Measurements from ENCODE around the gene ATP6V0A1. TPM values are rescaled to one million over a fixed set of nuclear protein-coding genes. Genes with fewer than 3 reads are reported as not detected.
"Not testable (repeated sequence)": the region's sequence is repeated elsewhere in the genome, so short reads cannot be mapped to it uniquely, and the experiment has no call there.

Gene ATP6V0A1
- total RNA-seq, 2 experiments from 2014 or later, result 5.8 to 7.1 TPM

- CTCF ChIA-PET, result interaction anchor here (1.2 to 1.4 kb wide), 3 partner anchors 10 to 33 kb away, joined by 3 to 6 read pairs (median 4); no protein-coding TSS in a partner anchor
These were observed 84.8 kb downstream of the ATP6V0A1 start for GRCh38 chr17:42543190-42544079.

GRCh38 chr17:42544874-42545283 lies 86.2 kb downstream of the ATP6V0A1 start:
- H3K4me3 Mint-ChIP-seq, result no peak overlapping the region
- ChIA-PET CTCF (interaction anchor here (1.6 kb wide), 1 partner anchor 8 kb away, joined by 4 read pairs; no protein-coding TSS in a partner anchor), POLR2A (interaction anchor here (0.6 to 1.2 kb wide), 3 partner anchors 9 to 824 kb away, joined by 3 to 6 read pairs (median 4); partner anchors contain the start of gene NAGLU)
- DNase-seq (no peak), ATAC-seq (no peak)
- H3K27me3 Mint-ChIP-seq, result no peaks in the 10 kb centered on the region
- H3K27ac Mint-ChIP-seq, result no peak overlapping the region
- no peaks in the 10 kb centered on the region for H3K9me3 Mint-ChIP-seq
- peaks cover 13% of the 10 kb centered on the region for H3K36me3 Mint-ChIP-seq (ENCODE audit: low read depth)
- H3K4me1 Mint-ChIP-seq (ENCODE audit: low read depth), result peaks cover 26% of the 10 kb centered on the region
- intact Hi-C loops (cut with micrococcal nuclease), result no loop called here
- TF ChIP-seq CTCF (IDR thresholded peaks at IDR 0.05), result no peak

More at GRCh38 chr17:42543190-42544079, 84.8 kb downstream of the ATP6V0A1 start:
- POLR2A ChIA-PET, result interaction anchor here (1.4 to 3.3 kb wide), 2 partner anchors 11 kb away, joined by 4 to 12 read pairs; no protein-coding TSS in a partner anchor
- Mint-ChIP-seq H3K4me3 (no peak overlapping the region), H3K27ac (no peak overlapping the region), H3K36me3 (ENCODE audit: low read depth) (peaks cover 19% of the 10 kb centered on the region), H3K4me1 (ENCODE audit: low read depth) (peaks cover 17% of the 10 kb centered on the region), H3K9me3 (no peaks in the 10 kb centered on the region), H3K27me3 (no peaks in the 10 kb centered on the region)
- no peak for DNase-seq
- intact Hi-C loops (cut with micrococcal nuclease), result no loop called here
- no peak for TF ChIP-seq CTCF (IDR thresholded peaks at IDR 0.05)
- no peak for ATAC-seq

- H3K4me3 Mint-ChIP-seq; DNase-seq; H3K27ac Mint-ChIP-seq; ATAC-seq; H3K27me3 Mint-ChIP-seq; H3K9me3 Mint-ChIP-seq; H3K36me3 Mint-ChIP-seq (ENCODE audit: low read depth); intact Hi-C loops (cut with micrococcal nuclease): not testable (repeated sequence)
- POLR2A ChIA-PET, result interaction anchor here (0.6 to 1.2 kb wide), 3 partner anchors 10 to 825 kb away, joined by 3 to 6 read pairs (median 4); partner anchors contain the start of gene NAGLU
- CTCF ChIA-PET, result interaction anchor here (1.6 kb wide), 1 partner anchor 9 kb away, joined by 4 read pairs; no protein-coding TSS in a partner anchor
- peaks cover 20% of the 10 kb centered on the region for H3K4me1 Mint-ChIP-seq (ENCODE audit: low read depth)
These were observed 87.3 kb downstream of the ATP6V0A1 start for GRCh38 chr17:42545755-42546505.

- no peak overlapping the region for H3K27ac Mint-ChIP-seq
- no peak overlapping the region for H3K4me3 Mint-ChIP-seq
- intact Hi-C loops (cut with micrococcal nuclease), result no loop called here
- no peak for ATAC-seq
- CTCF ChIA-PET, result interaction anchor here (1.4 kb wide), 1 partner anchor 18 kb away, joined by 3 read pairs; no protein-coding TSS in a partner anchor
- TF ChIP-seq CTCF (IDR thresholded peaks at IDR 0.05), result no peak
- H3K4me1 Mint-ChIP-seq (ENCODE audit: low read depth), result peaks cover 14% of the 10 kb centered on the region
- H3K9me3 Mint-ChIP-seq, result no peaks in the 10 kb centered on the region
- no peak for DNase-seq
- H3K36me3 Mint-ChIP-seq (ENCODE audit: low read depth), result no peaks in the 10 kb centered on the region
- H3K27me3 Mint-ChIP-seq, result no peaks in the 10 kb centered on the region
- POLR2A ChIA-PET, result no interaction called here
These were observed 88.4 kb downstream of the ATP6V0A1 start for GRCh38 chr17:42547001-42547461.

- Mint-ChIP-seq H3K9me3 (no peaks in the 10 kb centered on the region), H3K4me3 (no peak overlapping the region), H3K27me3 (no peaks in the 10 kb centered on the region), H3K4me1 (ENCODE audit: low read depth) (peaks cover 14% of the 10 kb centered on the region), H3K36me3 (ENCODE audit: low read depth) (no peaks in the 10 kb centered on the region), H3K27ac (no peak overlapping the region)
- intact Hi-C loops (cut with micrococcal nuclease), result no loop called here
- no peak for TF ChIP-seq CTCF (IDR thresholded peaks at IDR 0.05)
- POLR2A ChIA-PET, result interaction anchor here (1.7 kb wide), 1 partner anchor 12 kb away, joined by 5 read pairs; the partner anchor contains the start of gene NAGLU
- CTCF ChIA-PET, result interaction anchor here (0.8 to 1.5 kb wide), 4 partner anchors 11 to 116 kb away, joined by 3 to 11 read pairs (median 4); partner anchors contain the start of gene NAGLU
- DNase-seq (no peak), ATAC-seq (no peak)
These were observed 89.0 kb downstream of the ATP6V0A1 start for GRCh38 chr17:42547698-42548069.

Measured in activated CD8-positive, alpha-beta T cell treated with anti-CD3 and anti-CD28 coated beads for 36 hours (primary cell).